Measurements from ENCODE around the gene CCDC112.
"Not testable (repeated sequence)": the region's sequence is repeated elsewhere in the genome, so short reads cannot be mapped to it uniquely, and the experiment has no call there.

Gene CCDC112

DNA sequence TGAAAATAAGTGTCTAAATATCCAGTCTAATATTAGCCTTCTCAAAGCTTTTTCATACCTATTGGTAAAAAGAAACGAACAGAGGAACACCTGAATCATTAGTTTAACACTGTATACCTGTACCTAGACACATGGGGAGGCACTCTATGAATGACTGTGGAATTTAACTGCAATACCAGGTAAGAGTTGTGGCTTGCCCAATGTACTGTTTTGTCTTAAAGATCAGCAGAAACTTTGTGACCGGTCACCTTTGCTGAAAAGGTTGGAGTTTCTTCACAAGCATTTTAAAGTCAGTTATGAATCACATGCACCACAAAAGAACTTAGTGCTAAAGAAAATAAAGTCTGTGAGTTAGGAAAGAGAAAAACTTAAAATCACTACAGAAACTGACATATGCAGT is 36.2 kb downstream of the CCDC112 start:
- DNase-seq (ENCODE audit: low read depth): no peak

GRCh38 chr5:115257981-115258380 is 38.5 kb downstream of the CCDC112 start:
- DNase-seq (ENCODE audit: low read depth): no peak

GRCh38 chr5:115249379-115249778 is 47.1 kb downstream of the CCDC112 start:
- DNase-seq (ENCODE audit: low read depth): not testable (repeated sequence)

- no peak for DNase-seq (ENCODE audit: low read depth)
These were observed 50.0 kb downstream of the CCDC112 start for GRCh38 chr5:115246361-115246991.

DNA sequence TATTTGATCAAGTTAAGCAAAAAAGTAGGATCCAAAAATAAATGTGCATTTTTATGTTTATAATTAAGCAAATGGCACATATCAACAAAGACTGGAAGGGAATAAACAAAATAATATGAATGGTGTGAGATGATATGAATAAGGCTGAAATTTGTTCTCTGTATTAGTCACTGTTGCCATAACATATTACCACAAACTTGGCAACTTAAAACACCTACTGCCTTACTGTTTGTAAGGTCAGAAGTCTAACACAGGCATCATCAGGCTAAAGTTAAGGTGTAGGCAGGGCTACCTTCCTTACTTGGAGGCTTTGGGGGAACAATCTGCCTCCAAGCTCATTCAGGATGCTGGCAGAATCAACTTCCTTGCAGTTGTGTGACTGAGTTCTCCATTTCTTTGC is 53.0 kb downstream of the CCDC112 start:
- no peak for DNase-seq (ENCODE audit: low read depth)

DNA sequence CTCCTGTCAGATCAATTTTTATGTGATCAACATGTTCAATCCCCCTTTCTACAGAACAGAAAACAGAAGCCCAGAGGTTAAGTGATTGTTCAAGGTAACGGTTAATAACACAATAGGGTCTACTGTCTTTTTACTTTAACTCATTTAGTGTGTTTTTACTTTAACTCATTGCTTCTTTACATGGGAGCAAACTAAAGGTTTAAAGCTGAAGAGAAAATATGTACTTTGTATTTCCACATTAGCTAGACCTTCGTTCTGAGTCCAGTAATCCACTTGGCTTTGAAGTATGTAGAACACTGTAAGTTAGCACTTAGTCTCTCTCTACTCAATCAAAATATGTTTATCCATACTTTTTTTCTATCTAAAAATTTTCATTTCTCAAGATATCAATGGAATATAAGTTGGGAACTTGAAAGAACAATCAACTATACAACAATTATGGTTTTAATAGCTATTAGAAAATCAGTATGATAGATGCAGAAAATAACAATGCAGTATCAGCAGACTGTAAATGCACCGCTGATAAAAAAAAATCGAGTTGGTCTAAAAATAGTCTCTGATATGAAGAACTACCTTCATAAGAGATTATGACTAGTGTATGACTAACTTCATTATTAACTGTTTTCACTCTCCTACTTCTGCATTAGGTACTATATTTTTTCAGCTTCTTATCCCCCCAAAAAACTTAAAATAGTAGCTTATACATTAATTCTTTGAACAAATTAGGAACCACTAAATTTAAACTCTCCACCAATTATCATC is 54.4 kb downstream of the CCDC112 start:
- no peak for DNase-seq (ENCODE audit: low read depth)

DNA sequence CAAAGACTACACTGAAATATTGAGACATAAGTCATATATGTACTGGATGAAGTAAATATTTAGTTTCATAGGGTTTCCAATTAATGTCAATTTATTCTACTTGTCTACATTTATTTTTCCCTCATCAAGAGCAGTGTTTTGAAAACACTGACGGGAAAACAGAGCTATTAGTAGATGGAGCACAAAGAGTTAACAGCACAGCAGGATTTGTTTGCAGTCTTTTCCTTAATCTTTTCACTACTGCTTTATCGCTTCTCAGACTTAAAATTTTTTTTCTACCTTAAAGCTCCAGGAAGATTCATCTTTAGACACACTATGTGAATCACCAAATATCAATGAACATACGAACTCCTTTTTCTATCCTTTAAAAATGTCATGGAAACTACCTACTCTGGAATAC is 59.4 kb downstream of the CCDC112 start:
- no peak for DNase-seq (ENCODE audit: low read depth)

GRCh38 chr5:115236599-115236998 is 59.9 kb downstream of the CCDC112 start:
- no peak for DNase-seq (ENCODE audit: low read depth)

- no peak for DNase-seq (ENCODE audit: low read depth)
These were observed 64.9 kb downstream of the CCDC112 start for GRCh38 chr5:115231598-115231997.

DNA sequence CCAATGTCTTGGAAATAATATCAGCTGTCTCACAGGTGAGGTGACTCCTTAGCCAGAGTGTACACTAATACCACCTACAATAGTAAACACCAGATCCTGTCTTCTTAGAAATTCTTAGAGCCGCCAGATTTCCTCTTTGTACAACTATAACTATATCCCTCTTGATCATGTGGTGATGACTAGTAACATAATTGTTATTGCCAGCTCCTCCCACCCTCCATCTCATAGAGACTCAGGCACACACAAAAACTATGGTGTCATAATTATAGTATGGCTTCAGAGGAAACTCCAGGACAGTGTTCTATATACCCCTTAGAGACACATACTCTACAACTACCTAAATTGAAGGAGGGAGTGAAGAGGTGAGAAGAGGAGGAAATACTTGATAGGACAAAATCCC is 66.8 kb downstream of the CCDC112 start:
- DNase-seq (ENCODE audit: low read depth): no peak

GRCh38 chr5:115227281-115227680 is 69.2 kb downstream of the CCDC112 start:
- no peak for DNase-seq (ENCODE audit: low read depth)
